ENCODE results near the gene DDX4.
A peak's percentile ranks its signal among the peaks of the same experiment; 100 is the strongest.

GRCh38 chr5:55694152-55694830 lies 43.6 kb upstream of the DDX4 start:
- TF ChIP-seq CTCF (IDR thresholded peaks at IDR 0.05) (peak in 3 of 6 experiments; percentile 31 to 50 (median 39)), POLR2A (IDR thresholded peaks at IDR 0.05) (no peak)

Data from esophagus squamous epithelium (tissue), 4 donors.